Hepatic stellate cell (primary cell): ENCODE data around the gene FKRP.
"Not testable (repeated sequence)": the region's sequence is repeated elsewhere in the genome, so short reads cannot be mapped to it uniquely, and the experiment has no call there.

Experiments used
- DNase-seq: peaks from one replicate; pipeline ENCODE4 v3.0.0; 2011; ENCODE audit warnings: low spot score

The FKRP gene

GRCh38 chr19:46745521-46746280 lies at the start of gene FKRP:
Gene FKRP (plus strand): TSS chr19:46746057. CDS start chr19:46755451, 9,394 bp downstream.
- peak; percentile 60 for DNase-seq

- no peak for DNase-seq
Observed at GRCh38 chr19:46696866-46697203, 49.0 kb upstream of the FKRP start.

- peak; percentile 68 for DNase-seq
Observed at GRCh38 chr19:46697204-46697960, 48.5 kb upstream of the FKRP start.

- DNase-seq, result no peak
Observed at GRCh38 chr19:46698395-46699321, 47.2 kb upstream of the FKRP start.

- no peak for DNase-seq
Observed at GRCh38 chr19:46700704-46701103, 45.2 kb upstream of the FKRP start.

- peak; percentile 83 for DNase-seq
Observed at GRCh38 chr19:46704379-46705076, 41.3 kb upstream of the FKRP start.

GRCh38 chr19:46710687-46711086 lies 35.2 kb upstream of the FKRP start:
- no peak for DNase-seq

- not testable (repeated sequence) for DNase-seq
Observed at GRCh38 chr19:46712768-46713338, 33.0 kb upstream of the FKRP start.

GRCh38 chr19:46713781-46714443 lies 31.9 kb upstream of the FKRP start:
- peak; percentile 97 for DNase-seq

- no peak for DNase-seq
Observed at GRCh38 chr19:46714444-46715106, 31.3 kb upstream of the FKRP start.

GRCh38 chr19:46715620-46715974 lies 30.3 kb upstream of the FKRP start:
- DNase-seq, result no peak

- peak; percentile 54 for DNase-seq
Observed at GRCh38 chr19:46715975-46716671, 29.7 kb upstream of the FKRP start.

GRCh38 chr19:46716672-46717033 lies 29.2 kb upstream of the FKRP start:
- DNase-seq, result peak; percentile 44

- peak; percentile 97 for DNase-seq
Observed at GRCh38 chr19:46717034-46717715, 28.7 kb upstream of the FKRP start, which contains the start of gene PRKD2. Gene PRKD2 (minus strand): TSS chr19:46717114. CDS start chr19:46716370, 744 bp downstream.

- peak; percentile 41 for DNase-seq
Observed at GRCh38 chr19:46717716-46718143, 28.1 kb upstream of the FKRP start.

- no peak for DNase-seq
Observed at GRCh38 chr19:46718157-46718933, 27.5 kb upstream of the FKRP start.

GRCh38 chr19:46718934-46719622 lies 26.8 kb upstream of the FKRP start:
- no peak for DNase-seq
